ENCODE measurements around the gene MTMR3. TPM values are rescaled to one million over a fixed set of nuclear protein-coding genes. Genes with fewer than 3 reads are reported as not detected.

The MTMR3 gene
- total and polyA plus RNA-seq, 2 of the 8 experiments (the other 6 are each of a cell fraction or from before 2014, with no cell fraction given), result 16.9 to 18.5 TPM

- TF ChIP-seq TBP (IDR thresholded peaks at IDR 0.05; ENCODE audit: low read depth, low read length) (no peak), SP2 (IDR thresholded peaks at IDR 0.05; ENCODE audit: low read length) (no peak)
Observed at GRCh38 chr22:30014244-30014643, 131.3 kb downstream of the MTMR3 start (continued).
